Activated naive CD4-positive, alpha-beta T cell treated with Interleukin-2 at 50 U/mL for 16 hours (primary cell): Measurements from ENCODE around the gene GOSR1.
"Not testable (repeated sequence)": the region's sequence is repeated elsewhere in the genome, so short reads cannot be mapped to it uniquely, and the experiment has no call there.

ENCODE experiments used
- DNase-seq: peaks from one replicate; pipeline ENCODE4 v3.0.0-alpha.2; 2020

Gene GOSR1

DNA sequence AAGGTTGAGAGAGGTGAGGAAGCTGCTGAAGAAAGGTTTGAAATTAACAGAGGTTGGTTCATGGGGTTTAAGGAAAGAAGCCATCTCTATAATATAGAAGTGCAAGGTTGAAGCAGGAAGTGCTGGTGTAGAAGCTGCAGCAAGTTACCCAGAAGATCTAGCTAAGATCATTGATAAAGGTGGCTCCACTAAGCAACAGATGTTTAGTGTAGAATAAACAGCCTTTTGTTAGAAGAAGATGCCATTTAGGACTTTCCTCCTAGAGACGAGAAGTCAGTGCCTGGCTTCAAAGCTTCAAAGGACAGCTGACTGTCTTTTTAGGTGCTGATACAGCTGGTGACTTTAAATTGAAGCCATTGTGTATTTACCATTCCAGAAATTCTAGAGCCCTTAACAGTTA is 29.3 kb downstream of the GOSR1 start:
- DNase-seq = no peak

DNA sequence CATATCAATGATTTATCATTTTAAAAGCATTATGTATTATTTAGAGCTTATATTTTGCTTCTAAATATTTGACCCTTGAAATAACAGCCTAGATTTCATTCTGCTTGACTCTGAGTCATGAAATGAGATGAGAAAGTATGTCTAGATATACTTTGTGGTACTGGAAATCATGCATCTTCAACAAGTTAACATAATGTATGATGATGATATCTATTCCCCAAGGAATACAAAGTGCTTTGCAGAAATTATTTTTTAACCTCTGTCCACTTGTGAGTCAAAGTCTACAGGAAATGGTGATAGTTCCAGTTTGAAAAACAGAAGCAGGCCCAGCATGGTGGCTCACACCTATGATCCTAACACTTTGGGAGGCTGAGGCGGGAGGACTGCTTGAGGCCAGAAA is 36.1 kb downstream of the GOSR1 start:
- DNase-seq = no peak

DNA sequence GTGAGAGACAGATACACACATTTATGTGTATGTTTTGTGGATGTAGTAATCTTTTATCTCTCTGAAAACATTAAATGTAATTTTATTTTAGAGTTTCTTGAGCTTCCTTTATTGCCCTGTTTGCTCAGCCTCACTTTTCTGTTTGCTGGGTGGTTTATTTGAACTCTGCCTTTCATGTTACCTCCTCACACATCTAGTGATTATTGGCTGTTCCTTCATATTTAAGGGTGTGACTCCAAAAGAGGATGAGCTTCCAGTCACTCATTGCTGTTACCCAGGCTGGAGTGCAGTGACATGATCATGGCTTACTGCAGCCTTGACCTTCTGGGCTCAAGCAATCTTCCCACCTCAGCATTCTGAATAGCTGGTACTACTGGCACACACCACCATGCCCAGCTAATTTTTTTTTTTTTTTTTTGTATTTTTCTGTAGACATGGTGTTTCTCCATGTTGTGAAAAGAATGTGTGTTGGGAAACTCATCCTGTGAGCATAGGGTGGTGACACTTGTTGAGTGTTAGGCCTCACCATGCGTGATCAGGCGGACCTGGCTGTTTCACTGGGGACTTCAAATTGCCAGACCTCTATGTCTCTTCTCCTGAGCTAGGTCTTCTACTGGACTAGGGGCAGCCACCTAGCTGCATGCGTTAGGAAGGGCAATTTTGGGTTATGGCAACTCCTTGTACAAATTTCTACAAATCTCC is 37.8 kb downstream of the GOSR1 start:
- no peak for DNase-seq

DNA sequence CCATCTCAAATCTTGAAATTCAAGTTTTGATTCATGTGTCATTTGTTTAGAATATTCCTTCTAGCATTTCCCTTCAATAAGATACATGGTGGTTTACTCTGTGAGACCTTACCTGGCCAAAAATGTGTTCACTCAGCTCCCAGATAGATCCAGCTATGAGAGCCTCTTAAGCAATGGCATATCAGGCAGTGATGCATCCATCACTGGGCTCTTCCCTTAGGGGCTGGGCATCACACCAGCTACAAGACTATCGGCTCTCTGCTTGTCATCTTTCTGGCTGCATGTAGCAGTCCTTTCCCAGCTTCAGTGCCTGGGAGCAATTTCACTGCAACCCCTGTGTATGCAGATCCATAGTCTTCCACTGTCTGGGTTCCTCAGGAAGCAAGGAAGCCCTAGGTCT is 40.6 kb downstream of the GOSR1 start:
- DNase-seq = no peak

DNA sequence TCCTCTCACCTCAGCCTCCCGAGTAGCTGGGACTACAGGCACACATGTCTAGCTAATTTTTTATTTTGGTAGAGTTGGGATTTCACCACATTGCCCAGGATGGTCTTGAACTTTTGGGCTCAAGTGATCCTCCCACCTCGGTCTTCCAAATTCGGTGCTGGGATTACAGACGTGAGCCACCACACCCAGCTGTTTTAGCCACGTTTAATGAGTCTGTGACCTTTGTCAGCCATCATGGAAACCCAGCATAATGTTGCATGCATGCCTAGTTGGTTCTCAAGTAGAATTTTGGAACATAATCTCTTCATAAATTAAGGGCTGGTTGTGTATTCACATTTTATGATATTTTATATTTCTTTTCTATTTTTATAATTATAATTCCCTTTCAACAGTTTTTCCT is 42.0 kb downstream of the GOSR1 start:
- no peak for DNase-seq

DNA sequence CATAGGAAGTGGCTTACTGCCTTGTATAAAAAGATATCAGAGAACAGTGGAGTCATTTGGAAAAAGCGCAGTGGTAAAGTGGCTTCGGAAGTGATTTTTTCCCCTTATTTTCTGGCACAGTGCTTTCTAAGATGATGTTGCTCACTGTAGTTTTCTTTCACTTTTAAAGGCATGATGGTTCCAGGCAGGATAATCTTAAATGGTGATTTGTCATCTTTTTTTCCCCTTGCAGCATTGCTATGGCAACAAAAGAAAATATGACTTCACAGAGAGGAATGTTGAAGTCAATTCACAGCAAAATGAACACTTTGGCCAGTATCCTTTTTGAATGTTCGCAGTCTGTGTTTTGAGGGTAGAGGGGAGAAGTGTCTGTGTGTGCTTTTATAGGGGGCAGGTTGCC is 42.5 kb downstream of the GOSR1 start:
- DNase-seq = no peak

DNA sequence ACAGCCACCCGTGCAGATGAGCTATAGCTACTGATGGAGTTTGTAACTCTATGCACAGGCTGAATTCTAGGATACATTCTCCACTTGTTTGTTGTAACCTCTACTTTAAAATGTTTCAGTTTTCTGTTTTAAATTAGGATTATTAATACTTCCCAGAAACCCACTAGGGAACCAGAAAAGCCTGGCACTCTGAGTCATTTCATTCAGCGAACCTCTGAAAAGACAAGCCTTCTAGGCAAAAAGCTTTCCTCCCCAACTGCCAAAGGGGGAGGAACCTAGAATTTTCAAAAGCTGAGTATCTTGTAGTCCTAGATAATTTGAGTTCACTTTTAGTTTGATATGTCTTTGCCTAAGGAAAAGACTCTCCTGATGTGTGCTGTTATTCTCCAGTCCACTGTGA is 43.2 kb downstream of the GOSR1 start:
- DNase-seq = no peak

DNA sequence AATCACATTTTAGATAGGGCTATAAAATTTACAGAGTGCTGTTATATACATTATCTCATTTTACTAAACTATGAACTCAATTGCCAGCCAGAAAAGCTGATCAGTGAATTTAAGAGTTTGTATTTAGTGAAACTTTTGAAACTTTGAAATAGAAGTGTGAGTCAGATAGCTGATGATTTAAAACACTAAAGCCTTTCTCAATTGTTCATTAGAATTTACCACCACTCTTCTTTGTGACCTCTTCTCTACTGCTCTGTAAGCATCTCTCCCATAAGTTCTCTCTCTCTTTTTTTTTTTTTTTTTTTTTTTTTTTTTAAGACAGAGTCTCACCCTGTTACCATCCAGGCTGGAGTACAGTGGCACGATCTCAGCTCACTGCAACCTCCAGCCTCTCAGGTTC is 43.7 kb downstream of the GOSR1 start:
- DNase-seq = no peak

DNA sequence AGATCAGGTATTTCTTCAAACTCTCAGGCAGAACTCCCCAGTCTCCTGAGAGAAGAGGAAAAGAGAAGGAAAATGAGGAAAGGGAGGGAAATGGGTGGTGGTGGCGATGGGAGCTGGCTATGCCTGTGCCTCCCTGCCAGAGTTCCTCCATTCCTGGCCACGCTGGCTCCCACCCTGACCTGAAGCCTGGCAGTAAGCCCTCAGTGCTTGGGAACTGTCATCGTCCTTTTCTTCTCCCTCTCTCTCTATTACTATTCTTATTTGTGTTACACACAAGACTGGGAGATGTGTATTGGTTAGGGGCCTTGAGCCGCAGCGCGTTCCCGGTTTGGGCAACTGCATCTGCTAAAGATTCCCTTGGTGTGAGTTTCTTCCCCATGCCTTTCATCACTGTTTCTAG is 44.6 kb downstream of the GOSR1 start:
- no peak for DNase-seq

DNA sequence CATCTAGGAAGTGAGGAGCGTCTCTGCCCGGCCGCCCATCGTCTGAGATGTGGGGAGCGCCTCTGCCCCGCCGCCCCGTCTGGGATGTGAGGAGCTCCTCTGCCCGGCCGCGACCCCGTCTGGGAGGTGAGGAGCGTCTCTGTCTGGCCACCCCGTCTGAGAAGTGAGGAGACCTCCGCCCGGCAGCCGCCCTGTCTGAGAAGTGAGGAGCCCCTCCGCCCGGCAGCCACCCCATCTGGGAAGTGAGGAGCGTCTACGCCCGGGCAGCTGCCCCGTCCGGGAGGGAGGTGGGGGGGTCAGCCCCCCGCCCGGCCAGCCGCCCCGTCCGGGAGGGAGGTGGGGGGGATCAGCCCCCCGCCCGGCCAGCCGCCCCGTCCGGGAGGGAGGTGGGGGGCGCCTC is 46.0 kb downstream of the GOSR1 start:
- DNase-seq = not testable (repeated sequence)

DNA sequence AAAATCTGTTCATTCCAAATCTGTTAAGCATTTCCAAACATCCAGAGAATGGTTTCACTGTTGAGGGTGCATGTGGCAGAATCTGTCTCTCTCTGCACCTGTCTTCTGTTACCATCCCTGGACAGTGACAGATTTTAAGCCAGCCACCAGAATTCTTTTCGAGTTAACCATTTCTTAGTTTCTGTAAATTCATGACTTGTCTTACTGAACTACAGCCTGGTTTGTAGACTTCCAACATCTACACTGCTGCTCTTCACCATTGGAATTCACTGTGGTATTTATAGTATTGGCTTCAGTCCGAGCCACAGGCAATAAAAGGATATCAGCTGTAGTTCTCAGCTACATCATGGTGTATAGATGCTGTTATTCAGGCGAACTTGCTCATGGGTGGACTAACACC is 47.6 kb downstream of the GOSR1 start:
- no peak for DNase-seq

DNA sequence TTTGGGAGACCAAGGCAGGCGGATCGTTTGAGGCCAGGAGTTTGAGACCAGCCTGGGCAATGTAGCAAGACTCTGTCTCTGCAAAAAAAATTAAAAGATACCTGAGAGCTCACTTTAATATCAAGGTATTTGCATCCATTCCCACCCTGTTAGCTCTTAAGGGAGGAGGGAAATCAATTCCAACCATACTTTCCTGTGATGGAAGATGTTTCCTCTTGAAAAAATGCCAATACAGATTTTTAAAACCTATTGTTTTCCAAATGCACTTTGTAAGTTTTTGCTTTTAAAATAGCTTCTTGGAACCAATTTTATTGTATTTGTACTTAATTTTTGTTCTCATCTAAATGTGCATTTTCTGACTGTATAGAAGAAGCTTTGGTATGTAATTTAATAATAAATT is 49.2 kb downstream of the GOSR1 start:
- DNase-seq = no peak

DNA sequence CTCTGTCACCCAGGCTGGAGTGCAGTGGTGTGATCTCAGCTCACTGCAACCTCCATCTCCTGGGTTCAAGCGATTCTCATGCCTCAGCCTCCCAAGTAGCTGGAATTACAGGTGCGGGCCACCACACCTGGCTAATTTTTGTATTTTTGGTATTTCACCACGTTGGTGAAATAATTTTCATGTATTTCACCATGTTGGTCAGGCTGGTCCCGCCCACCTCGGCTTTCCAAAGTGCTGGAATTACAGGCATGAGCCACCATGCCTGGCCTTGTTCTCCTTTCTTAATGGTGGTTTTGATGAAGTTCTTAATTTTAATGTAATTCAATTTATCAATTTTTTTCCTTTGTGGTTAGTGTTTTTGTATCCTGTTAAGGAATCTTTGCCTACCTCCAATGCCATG is 51.5 kb downstream of the GOSR1 start:
- not testable (repeated sequence) for DNase-seq

DNA sequence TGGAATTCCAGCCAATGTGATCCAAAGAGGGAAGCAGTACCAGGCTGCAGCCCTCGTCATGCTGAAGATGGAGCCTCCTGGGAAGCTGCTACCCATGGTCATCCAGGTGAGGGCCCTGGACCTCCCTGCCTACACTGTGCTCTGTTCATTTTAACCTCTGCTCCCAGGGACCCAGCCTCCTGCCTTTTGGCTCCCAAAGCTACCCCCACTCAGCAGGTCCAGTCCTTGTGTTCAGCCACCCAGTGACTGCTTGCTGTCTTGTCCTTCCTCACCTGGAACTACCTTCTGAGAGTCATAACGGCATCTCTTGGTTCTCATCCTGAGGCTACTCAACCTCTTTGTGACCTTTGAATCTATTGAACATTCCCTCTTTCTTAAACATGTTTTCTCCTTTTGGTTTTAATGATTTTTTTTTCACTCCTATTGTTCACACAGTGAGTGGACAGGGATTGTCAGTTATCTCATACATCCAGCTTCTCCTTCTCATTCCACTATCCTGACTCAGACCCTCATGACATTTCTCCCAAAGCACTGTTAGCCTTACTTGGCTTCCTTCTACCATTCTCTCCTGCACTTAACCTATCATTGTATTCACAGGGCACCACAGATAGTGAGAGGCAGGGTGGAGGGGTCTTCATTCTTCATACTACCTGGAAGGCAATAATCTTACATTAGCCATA is 53.3 kb downstream of the GOSR1 start:
- DNase-seq = no peak

DNA sequence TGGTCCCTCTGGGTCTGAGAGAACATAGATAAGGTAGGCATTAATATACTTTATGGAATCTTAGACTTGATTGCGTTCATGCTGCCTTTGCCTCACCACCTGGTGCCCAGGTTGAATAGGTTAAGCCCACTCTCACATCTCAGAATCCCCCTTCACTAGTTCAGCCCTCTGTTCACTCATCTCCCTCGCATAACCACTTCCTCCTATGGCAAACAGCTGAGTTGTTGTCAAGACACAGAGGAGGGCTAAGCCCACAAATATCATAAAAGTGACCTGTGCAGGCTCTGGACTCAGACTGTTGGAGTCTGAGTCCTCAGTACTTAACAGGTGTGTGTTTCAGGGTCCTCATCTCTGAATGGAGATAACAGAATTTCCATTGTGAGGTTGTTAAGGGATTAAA is 55.7 kb downstream of the GOSR1 start:
- no peak for DNase-seq

DNA sequence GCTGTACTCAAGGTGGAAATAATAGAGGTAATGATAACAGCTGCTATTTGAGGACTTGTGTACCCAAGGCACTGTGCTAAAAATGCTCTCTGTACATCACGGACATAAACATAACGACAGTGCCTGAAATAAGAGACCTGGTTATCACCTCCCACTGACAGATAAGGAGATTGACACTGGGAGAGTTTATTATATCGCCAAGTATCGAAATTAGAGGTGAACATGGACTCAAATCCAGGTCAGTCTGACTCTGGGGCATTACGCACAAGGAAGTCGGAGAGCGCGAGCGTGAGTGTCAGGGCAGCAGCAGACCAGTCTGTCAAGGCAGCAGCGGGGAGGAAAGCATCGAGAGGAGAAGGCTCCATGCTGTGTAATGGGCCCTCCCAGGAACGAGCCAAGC is 57.1 kb downstream of the GOSR1 start:
- DNase-seq = no peak

DNA sequence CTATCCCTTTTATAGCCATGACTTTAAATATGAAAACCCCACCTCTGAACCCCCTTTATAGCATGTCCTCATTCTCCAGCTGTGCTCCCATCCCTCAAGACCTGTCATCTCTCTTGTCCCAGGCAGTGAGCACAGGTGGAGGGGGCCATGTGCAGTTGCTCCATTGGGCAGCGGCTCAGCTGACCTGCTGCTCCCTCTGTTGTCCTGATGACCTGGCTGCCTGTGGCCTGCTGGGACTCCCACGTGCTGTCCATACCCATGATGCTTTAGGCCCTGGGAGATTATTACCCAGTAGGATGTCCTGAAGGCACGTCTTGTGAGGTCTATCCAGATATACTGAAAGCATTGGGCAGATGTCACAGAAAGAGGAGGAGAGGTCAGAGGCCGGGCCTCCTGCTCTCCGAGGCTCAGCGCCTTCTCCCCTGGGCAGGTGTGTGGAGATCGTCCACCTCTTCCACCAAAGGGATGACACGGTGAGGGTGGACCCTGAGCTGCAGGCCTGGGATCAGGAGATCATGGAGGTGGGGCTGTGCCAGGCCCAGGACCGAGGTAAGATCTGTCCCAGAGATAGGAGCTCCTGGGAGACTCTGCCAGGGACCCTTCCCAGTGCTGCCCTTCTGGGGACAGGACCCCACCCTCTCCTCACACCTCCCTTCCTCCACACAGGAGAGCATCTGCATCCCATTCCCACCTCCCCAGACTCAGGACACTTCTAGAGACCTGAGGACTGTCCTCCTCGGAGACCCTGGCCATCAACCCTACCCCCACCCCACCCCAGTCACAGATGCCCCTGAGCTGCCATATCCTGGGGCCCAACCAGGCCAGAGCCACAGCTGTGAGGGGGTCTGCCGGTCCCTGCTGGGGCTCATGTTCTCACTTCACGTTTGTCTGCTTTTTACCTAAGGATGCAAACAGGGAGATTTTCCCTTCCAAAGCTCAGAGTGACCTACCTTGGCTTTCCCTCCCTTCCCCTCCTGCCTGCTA is 58.0 kb downstream of the GOSR1 start:
- DNase-seq = no peak

DNA sequence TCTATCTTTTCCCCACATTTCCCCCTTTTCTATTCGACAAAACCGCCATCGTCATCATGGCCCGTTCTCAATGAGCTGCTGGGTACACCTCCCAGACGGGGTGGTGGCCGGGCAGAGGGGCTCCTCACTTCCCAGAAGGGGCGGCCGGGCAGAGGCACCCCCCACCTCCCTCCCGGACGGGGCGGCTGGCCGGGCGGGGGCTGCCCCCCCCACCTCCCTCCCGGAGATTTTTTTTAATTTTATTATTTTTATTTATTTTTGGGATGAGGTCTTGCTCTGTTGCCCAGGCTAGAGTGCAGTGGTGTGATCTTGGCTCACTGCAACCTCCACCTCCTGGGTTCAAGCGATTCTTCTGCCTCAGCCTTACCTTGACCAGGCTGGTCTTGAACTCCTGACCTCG is 59.6 kb downstream of the GOSR1 start:
- not testable (repeated sequence) for DNase-seq

DNA sequence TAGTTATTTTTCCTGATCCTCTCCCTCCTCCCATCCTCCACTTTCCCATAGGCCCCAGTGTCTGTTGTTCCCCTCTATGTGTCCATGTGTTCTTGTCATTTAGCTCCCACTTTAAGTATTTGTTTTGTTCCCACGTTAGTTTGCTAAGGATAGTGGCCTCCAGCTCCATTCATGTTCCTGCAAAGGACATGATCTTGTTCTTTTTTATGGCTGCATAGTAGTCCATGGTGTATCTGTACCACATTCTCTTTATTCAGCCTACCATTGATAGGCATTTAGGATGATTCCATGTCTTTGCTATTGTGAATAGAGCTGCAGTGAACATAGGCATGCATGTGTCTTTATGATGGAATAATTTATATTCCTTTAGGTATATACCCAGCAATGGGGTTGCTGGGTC is 60.5 kb downstream of the GOSR1 start:
- DNase-seq = not testable (repeated sequence)

DNA sequence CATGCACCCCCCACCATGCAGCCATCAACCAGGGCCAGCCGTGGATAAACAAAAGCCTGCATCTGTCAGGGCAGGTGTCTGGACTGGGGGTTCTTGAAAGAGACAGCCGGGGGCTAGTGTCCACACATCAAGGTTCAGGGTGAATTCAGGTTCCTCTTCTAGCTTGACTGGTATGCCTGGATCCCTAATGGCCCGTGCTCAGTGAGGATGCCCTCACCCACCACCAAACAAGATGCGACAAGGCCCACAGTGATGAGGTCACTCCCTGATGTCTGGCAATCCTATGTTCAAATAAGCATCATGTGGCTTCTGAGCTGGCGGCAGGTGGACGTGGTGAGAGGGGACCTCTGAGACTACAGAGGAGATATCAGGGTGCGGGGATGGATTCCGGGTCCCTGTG is 64.6 kb downstream of the GOSR1 start:
- DNase-seq = no peak

DNA sequence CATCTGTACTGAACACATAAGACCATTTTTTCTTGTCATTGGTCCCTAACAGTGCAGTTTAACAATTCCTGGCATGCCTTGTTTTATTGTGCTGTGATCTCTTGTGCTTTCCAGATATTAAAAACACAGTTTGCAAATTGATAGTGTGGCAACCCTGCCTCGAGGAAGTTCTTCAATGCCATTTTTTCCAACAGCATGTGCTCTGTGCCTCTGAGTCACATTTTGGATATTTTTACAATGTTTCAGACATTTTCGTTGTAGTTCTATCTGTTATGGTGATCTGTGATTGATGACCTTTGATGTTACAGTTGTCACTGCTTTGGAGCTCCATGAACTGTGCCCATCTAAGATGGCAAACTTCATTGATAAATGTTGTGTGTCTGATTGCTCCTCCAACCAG is 66.2 kb downstream of the GOSR1 start:
- no peak for DNase-seq

DNA sequence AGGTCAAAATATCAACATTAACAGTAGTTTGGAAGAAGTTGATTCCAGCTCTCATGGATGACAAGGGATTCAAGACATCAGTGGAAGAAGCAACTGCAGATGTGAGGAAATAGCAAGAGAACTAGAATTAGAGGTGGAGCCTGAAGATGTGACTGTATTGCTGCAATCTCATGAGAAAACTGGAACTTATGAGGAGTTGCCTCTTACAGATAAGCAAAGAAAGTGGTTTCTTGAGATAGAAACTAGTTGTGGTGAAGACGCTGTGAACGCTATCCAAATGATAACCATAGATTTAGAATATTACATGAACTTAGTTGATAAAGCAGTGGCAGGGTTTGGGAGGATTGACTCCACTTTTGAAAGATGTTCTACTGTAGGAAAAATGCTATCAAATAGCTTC is 67.8 kb downstream of the GOSR1 start:
- no peak for DNase-seq

DNA sequence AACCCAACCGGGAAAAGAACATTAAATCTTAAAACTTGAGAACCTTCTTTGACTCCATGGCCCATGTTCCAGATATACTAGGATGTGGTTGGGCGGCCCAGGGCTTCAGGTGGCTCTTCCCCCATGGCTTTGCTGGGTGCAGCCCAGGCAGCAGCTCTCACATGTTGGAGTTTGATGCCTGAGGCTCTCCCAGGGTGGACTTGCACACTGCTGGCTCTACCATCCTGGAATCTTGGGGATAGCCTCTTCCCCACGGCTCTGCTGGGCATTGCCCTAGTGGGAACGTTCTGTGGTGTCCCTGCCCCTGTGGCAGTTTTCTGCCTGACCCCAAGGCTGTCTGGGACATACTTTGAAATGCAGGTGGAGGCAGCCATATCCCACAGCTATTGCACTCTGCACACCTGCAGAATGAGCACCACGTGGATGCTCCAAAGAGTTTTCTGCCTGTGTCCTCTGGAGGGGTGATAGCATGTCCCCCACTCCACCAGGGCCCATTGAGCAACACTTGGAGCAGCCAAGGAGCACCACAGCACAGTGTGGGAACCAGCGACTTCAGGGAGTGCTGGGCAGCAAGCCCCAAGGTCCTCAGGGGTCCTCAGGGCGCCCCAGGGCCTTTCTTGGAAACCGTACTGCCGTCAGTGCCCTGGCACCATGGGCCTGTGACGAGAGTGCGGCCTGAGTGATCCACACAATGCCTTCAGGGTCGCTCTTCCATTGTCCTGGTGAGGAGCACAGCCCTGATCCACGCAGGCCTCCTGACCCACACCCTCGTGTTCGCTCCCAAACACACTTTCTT is 70.8 kb downstream of the GOSR1 start:
- DNase-seq = no peak
